ENCODE measurements around the gene CEP112.
"Not testable (repeated sequence)": the region's sequence is repeated elsewhere in the genome, so short reads cannot be mapped to it uniquely, and the experiment has no call there.

The CEP112 gene

GRCh38 chr17:65851965-65852736, 339.8 kb downstream of the CEP112 start:
- TF ChIP-seq, protein P1, sequence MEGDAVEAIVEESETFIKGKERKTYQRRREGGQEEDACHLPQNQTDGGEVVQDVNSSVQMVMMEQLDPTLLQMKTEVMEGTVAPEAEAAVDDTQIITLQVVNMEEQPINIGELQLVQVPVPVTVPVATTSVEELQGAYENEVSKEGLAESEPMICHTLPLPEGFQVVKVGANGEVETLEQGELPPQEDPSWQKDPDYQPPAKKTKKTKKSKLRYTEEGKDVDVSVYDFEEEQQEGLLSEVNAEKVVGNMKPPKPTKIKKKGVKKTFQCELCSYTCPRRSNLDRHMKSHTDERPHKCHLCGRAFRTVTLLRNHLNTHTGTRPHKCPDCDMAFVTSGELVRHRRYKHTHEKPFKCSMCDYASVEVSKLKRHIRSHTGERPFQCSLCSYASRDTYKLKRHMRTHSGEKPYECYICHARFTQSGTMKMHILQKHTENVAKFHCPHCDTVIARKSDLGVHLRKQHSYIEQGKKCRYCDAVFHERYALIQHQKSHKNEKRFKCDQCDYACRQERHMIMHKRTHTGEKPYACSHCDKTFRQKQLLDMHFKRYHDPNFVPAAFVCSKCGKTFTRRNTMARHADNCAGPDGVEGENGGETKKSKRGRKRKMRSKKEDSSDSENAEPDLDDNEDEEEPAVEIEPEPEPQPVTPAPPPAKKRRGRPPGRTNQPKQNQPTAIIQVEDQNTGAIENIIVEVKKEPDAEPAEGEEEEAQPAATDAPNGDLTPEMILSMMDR (IDR thresholded peaks at IDR 0.05; ENCODE audit: extremely low read depth, insufficient read depth, missing control alignments) = no peak
- in situ Hi-C loops (cut with MboI; ENCODE audit: low pct_unique_long_range_greater_than_20kb, low sequenced_read_pairs, unreplicated experiment) = no loop called here
- DNase-seq (ENCODE audit: low spot score) = no peak

- DNase-seq (ENCODE audit: low spot score) = no peak
- TF ChIP-seq, protein P1 (IDR thresholded peaks at IDR 0.05; ENCODE audit: extremely low read depth, insufficient read depth, missing control alignments) = no peak
- in situ Hi-C loops (cut with MboI; ENCODE audit: low pct_unique_long_range_greater_than_20kb, low sequenced_read_pairs, unreplicated experiment) = no loop called here
Observed at GRCh38 chr17:65850486-65850885, 341.4 kb downstream of the CEP112 start.

- in situ Hi-C loops (cut with MboI; ENCODE audit: low pct_unique_long_range_greater_than_20kb, low sequenced_read_pairs, unreplicated experiment) = no loop called here
- TF ChIP-seq, protein P1 (IDR thresholded peaks at IDR 0.05; ENCODE audit: extremely low read depth, insufficient read depth, missing control alignments) = no peak
- no peak for DNase-seq (ENCODE audit: low spot score)
Observed at GRCh38 chr17:65848751-65849150, 343.2 kb downstream of the CEP112 start.

GRCh38 chr17:65841089-65841488, 350.8 kb downstream of the CEP112 start:
- in situ Hi-C loops (cut with MboI; ENCODE audit: low pct_unique_long_range_greater_than_20kb, low sequenced_read_pairs, unreplicated experiment) = no loop called here
- DNase-seq (ENCODE audit: low spot score) = no peak
- TF ChIP-seq, protein P1 (IDR thresholded peaks at IDR 0.05; ENCODE audit: extremely low read depth, insufficient read depth, missing control alignments) = no peak

GRCh38 chr17:65837232-65837631, 354.7 kb downstream of the CEP112 start:
- in situ Hi-C loops (cut with MboI; ENCODE audit: low pct_unique_long_range_greater_than_20kb, low sequenced_read_pairs, unreplicated experiment); DNase-seq (ENCODE audit: low spot score): not testable (repeated sequence)

DNA sequence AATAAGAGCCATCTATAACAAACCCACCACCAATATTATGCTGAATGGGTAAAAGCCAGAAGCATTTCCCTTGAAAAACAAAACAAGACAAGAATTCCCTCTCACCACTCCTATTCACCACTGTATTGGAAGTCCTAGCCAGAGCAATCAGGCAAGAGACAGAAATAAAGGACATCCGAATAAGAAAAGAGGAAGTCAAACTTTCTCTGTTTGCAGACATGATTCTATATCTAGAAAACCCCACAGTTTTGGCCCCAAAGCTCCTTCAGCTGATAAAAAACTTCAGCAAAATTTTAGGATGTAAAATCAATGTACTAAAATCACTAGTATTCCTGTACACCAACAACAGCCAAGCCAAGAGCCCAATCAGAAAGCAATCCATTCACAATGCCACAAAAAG, 358.7 kb downstream of the CEP112 start:
- DNase-seq (ENCODE audit: low spot score) = no peak
- TF ChIP-seq, protein P1 (IDR thresholded peaks at IDR 0.05; ENCODE audit: extremely low read depth, insufficient read depth, missing control alignments) = no peak
- in situ Hi-C loops (cut with MboI; ENCODE audit: low pct_unique_long_range_greater_than_20kb, low sequenced_read_pairs, unreplicated experiment) = no loop called here

GRCh38 chr17:65830356-65830755, 361.6 kb downstream of the CEP112 start:
- no peak for DNase-seq (ENCODE audit: low spot score)
- in situ Hi-C loops (cut with MboI; ENCODE audit: low pct_unique_long_range_greater_than_20kb, low sequenced_read_pairs, unreplicated experiment) = no loop called here
- TF ChIP-seq, protein P1 (IDR thresholded peaks at IDR 0.05; ENCODE audit: extremely low read depth, insufficient read depth, missing control alignments) = no peak

- DNase-seq (ENCODE audit: low spot score); in situ Hi-C loops (cut with MboI; ENCODE audit: low pct_unique_long_range_greater_than_20kb, low sequenced_read_pairs, unreplicated experiment): not testable (repeated sequence)
Observed at GRCh38 chr17:65826577-65826976, 365.4 kb downstream of the CEP112 start.

Data from GM13977 (cell line).